ENCODE measurements around the gene TRAF6. TPM values are rescaled to one million over a fixed set of nuclear protein-coding genes. Genes with fewer than 3 reads are reported as not detected.
"Not testable (repeated sequence)": the region's sequence is repeated elsewhere in the genome, so short reads cannot be mapped to it uniquely, and the experiment has no call there.

TRAF6 gene
- total and polyA plus RNA-seq, 4 donors, result 9.4 to 14.3 (median 11.8) TPM

- Histone ChIP-seq H3K4me1 (ENCODE audit: control insufficient read depth, insufficient read depth, low read length) (no peaks in the 10 kb centered on the region), H3K36me3 (ENCODE audit: control insufficient read depth, insufficient read depth, low read length) (peaks cover 13% of the 10 kb centered on the region), H3K27me3 (ENCODE audit: control insufficient read depth, insufficient read depth, low read length) (no peaks in the 10 kb centered on the region), H3K27ac (ENCODE audit: low read depth, low read length) (no peak overlapping the region), H3K9me3 (ENCODE audit: control insufficient read depth, insufficient read depth, low read length) (no peaks in the 10 kb centered on the region), H3K4me3 (ENCODE audit: low read depth, low read length) (no peak overlapping the region)
- no CpG with 5 or more reads among the region's 4 CpGs for WGBS (ENCODE audit: insufficient coverage)
- DNase-seq (ENCODE audit: low read depth in 4 of 6, low spot score in 6 of 6), result no peak
Measured at GRCh38 chr11:36499315-36499714, 10.8 kb downstream of the TRAF6 start.

GRCh38 chr11:36498721-36499120 is 11.4 kb downstream of the TRAF6 start:
- no peak for DNase-seq (ENCODE audit: low read depth in 4 of 6, low spot score in 6 of 6)
- Histone ChIP-seq H3K4me1 (ENCODE audit: control insufficient read depth, insufficient read depth, low read length) (no peaks in the 10 kb centered on the region), H3K27ac (ENCODE audit: low read depth, low read length) (no peak overlapping the region), H3K4me3 (ENCODE audit: low read depth, low read length) (no peak overlapping the region), H3K36me3 (ENCODE audit: control insufficient read depth, insufficient read depth, low read length) (peaks cover 18% of the 10 kb centered on the region), H3K27me3 (ENCODE audit: control insufficient read depth, insufficient read depth, low read length) (no peaks in the 10 kb centered on the region), H3K9me3 (ENCODE audit: control insufficient read depth, insufficient read depth, low read length) (no peaks in the 10 kb centered on the region)
- no CpG with 5 or more reads among the region's 1 CpG for WGBS (ENCODE audit: insufficient coverage)

- H3K36me3 ChIP-seq (ENCODE audit: control insufficient read depth, insufficient read depth, low read length), result peaks cover 15% of the 10 kb centered on the region
Measured at GRCh38 chr11:36493332-36493731, 16.7 kb downstream of the TRAF6 start.

GRCh38 chr11:36492724-36493304 is 17.3 kb downstream of the TRAF6 start:
- no peak overlapping the region for H3K27ac ChIP-seq (ENCODE audit: low read depth, low read length)
- no peaks in the 10 kb centered on the region for H3K9me3 ChIP-seq (ENCODE audit: control insufficient read depth, insufficient read depth, low read length)
- no peak overlapping the region for H3K4me3 ChIP-seq (ENCODE audit: low read depth, low read length)
- H3K36me3 ChIP-seq (ENCODE audit: control insufficient read depth, insufficient read depth, low read length), result peaks cover 13% of the 10 kb centered on the region
- peak in 4 of 6 donors; percentile 6 to 87 (median 63) for DNase-seq (ENCODE audit: low read depth in 4 of 6, low spot score in 6 of 6)
- no peaks in the 10 kb centered on the region for H3K4me1 ChIP-seq (ENCODE audit: control insufficient read depth, insufficient read depth, low read length)
- H3K27me3 ChIP-seq (ENCODE audit: control insufficient read depth, insufficient read depth, low read length), result no peaks in the 10 kb centered on the region

More at GRCh38 chr11:36493332-36493731, 16.7 kb downstream of the TRAF6 start:
- no peak for DNase-seq (ENCODE audit: low read depth in 4 of 6, low spot score in 6 of 6)
- H3K27me3 ChIP-seq (ENCODE audit: control insufficient read depth, insufficient read depth, low read length), result no peaks in the 10 kb centered on the region
- no peak overlapping the region for H3K4me3 ChIP-seq (ENCODE audit: low read depth, low read length)
- no peak overlapping the region for H3K27ac ChIP-seq (ENCODE audit: low read depth, low read length)
- H3K4me1 ChIP-seq (ENCODE audit: control insufficient read depth, insufficient read depth, low read length), result no peaks in the 10 kb centered on the region
- H3K9me3 ChIP-seq (ENCODE audit: control insufficient read depth, insufficient read depth, low read length), result no peaks in the 10 kb centered on the region

GRCh38 chr11:36490026-36490806 is 19.9 kb downstream of the TRAF6 start:
- Histone ChIP-seq H3K36me3 (ENCODE audit: control insufficient read depth, insufficient read depth, low read length) (peaks cover 16% of the 10 kb centered on the region), H3K27me3 (ENCODE audit: control insufficient read depth, insufficient read depth, low read length) (no peaks in the 10 kb centered on the region), H3K4me3 (ENCODE audit: low read depth, low read length) (no peak overlapping the region), H3K4me1 (ENCODE audit: control insufficient read depth, insufficient read depth, low read length) (no peaks in the 10 kb centered on the region), H3K27ac (ENCODE audit: low read depth, low read length) (no peak overlapping the region), H3K9me3 (ENCODE audit: control insufficient read depth, insufficient read depth, low read length) (no peaks in the 10 kb centered on the region)
- 99% methylated on average over 14 of the region's 16 CpGs for WGBS (ENCODE audit: insufficient coverage)
- no peak for DNase-seq (ENCODE audit: low read depth in 4 of 6, low spot score in 6 of 6)

GRCh38 chr11:36488096-36488495 is 22.0 kb downstream of the TRAF6 start:
- no CpG with 5 or more reads among the region's 5 CpGs for WGBS (ENCODE audit: insufficient coverage)
- peaks cover 14% of the 10 kb centered on the region for H3K36me3 ChIP-seq (ENCODE audit: control insufficient read depth, insufficient read depth, low read length)

GRCh38 chr11:36487619-36488018 is 22.5 kb downstream of the TRAF6 start:
- peaks cover 14% of the 10 kb centered on the region for H3K36me3 ChIP-seq (ENCODE audit: control insufficient read depth, insufficient read depth, low read length)
- DNase-seq (ENCODE audit: low read depth in 4 of 6, low spot score in 6 of 6), result no peak
- H3K9me3 ChIP-seq (ENCODE audit: control insufficient read depth, insufficient read depth, low read length), result no peaks in the 10 kb centered on the region
- no peak overlapping the region for H3K4me3 ChIP-seq (ENCODE audit: low read depth, low read length)
- no CpG with 5 or more reads among the region's 4 CpGs for WGBS (ENCODE audit: insufficient coverage)
- H3K4me1 ChIP-seq (ENCODE audit: control insufficient read depth, insufficient read depth, low read length), result no peaks in the 10 kb centered on the region
- no peak overlapping the region for H3K27ac ChIP-seq (ENCODE audit: low read depth, low read length)
- no peaks in the 10 kb centered on the region for H3K27me3 ChIP-seq (ENCODE audit: control insufficient read depth, insufficient read depth, low read length)

More at GRCh38 chr11:36488096-36488495, 22.0 kb downstream of the TRAF6 start:
- Histone ChIP-seq H3K27ac (ENCODE audit: low read depth, low read length) (no peak overlapping the region), H3K27me3 (ENCODE audit: control insufficient read depth, insufficient read depth, low read length) (no peaks in the 10 kb centered on the region), H3K4me3 (ENCODE audit: low read depth, low read length) (no peak overlapping the region), H3K9me3 (ENCODE audit: control insufficient read depth, insufficient read depth, low read length) (no peaks in the 10 kb centered on the region), H3K4me1 (ENCODE audit: control insufficient read depth, insufficient read depth, low read length) (no peaks in the 10 kb centered on the region)
- DNase-seq (ENCODE audit: low read depth in 4 of 6, low spot score in 6 of 6), result no peak

- Histone ChIP-seq H3K4me3 (ENCODE audit: low read depth, low read length) (no peak overlapping the region), H3K27me3 (ENCODE audit: control insufficient read depth, insufficient read depth, low read length) (no peaks in the 10 kb centered on the region), H3K36me3 (ENCODE audit: control insufficient read depth, insufficient read depth, low read length) (peaks cover 14% of the 10 kb centered on the region), H3K4me1 (ENCODE audit: control insufficient read depth, insufficient read depth, low read length) (no peaks in the 10 kb centered on the region), H3K9me3 (ENCODE audit: control insufficient read depth, insufficient read depth, low read length) (no peaks in the 10 kb centered on the region), H3K27ac (ENCODE audit: low read depth, low read length) (no peak overlapping the region)
- no peak for DNase-seq (ENCODE audit: low read depth in 4 of 6, low spot score in 6 of 6)
- WGBS (ENCODE audit: insufficient coverage), result 95% methylated on average over 3 of the region's 6 CpGs
Measured at GRCh38 chr11:36485298-36486002, 24.6 kb downstream of the TRAF6 start.

- H3K27me3 ChIP-seq (ENCODE audit: control insufficient read depth, insufficient read depth, low read length); H3K4me3 ChIP-seq (ENCODE audit: low read depth, low read length): not testable (repeated sequence)
- whole genome bisulfite sequencing (ENCODE audit: insufficient coverage), result no CpG with 5 or more reads among the region's 4 CpGs
Measured at GRCh38 chr11:36483042-36483441, 27.0 kb downstream of the TRAF6 start.

More at GRCh38 chr11:36483042-36483441, 27.0 kb downstream of the TRAF6 start:
- not testable (repeated sequence) for H3K4me1 ChIP-seq (ENCODE audit: control insufficient read depth, insufficient read depth, low read length); DNase-seq (ENCODE audit: low read depth in 4 of 6, low spot score in 6 of 6); H3K9me3 ChIP-seq (ENCODE audit: control insufficient read depth, insufficient read depth, low read length); H3K27ac ChIP-seq (ENCODE audit: low read depth, low read length)
- H3K36me3 ChIP-seq (ENCODE audit: control insufficient read depth, insufficient read depth, low read length), result peaks cover 11% of the 10 kb centered on the region
